Neural progenitor cell (in vitro differentiated cells): Measurements from ENCODE around the gene DPAGT1. TPM values are rescaled to one million over a fixed set of nuclear protein-coding genes. Genes with fewer than 3 reads are reported as not detected.

Experiments used
- DNase-seq: peaks from one replicate; pipeline ENCODE4 v3.0.0-alpha.2; 2016; ENCODE audit warnings: low spot score
- H2AFZ ChIP-seq: fragments of 200-600 bp; sonication (generic); replicated peaks from 2 replicates; pipeline ENCODE4 v1.6.1; 2016; ENCODE audit warnings: antibody characterized with exemption
- H3F3A ChIP-seq: fragments of 200-600 bp; sonication (generic); 2 replicates; pipeline ENCODE4 v1.6.1; 2016; ENCODE audit warnings: antibody characterized with exemption, low read depth
- H3K27ac ChIP-seq: fragments of 200-600 bp; sonication (generic); 2 replicates; pipeline ENCODE4 v1.5.1; 2016; ENCODE audit warnings: mild to moderate bottlenecking
- H3K27me3 ChIP-seq: fragments of 200-600 bp; sonication (generic); 2 replicates; pipeline ENCODE4 v1.6.1; 2016; ENCODE audit warnings: mild to moderate bottlenecking, moderate library complexity
- H3K36me3 ChIP-seq: fragments of 200-600 bp; sonication (generic); 2 replicates; pipeline ENCODE4 v1.5.1; 2016
- H3K4me1 ChIP-seq: fragments of 200-600 bp; sonication (generic); 2 replicates; pipeline ENCODE4 v1.6.1; 2016; ENCODE audit warnings: mixed run types
- H3K4me2 ChIP-seq: fragments of 200-600 bp; sonication (generic); 2 replicates; pipeline ENCODE4 v1.6.1; 2016
- H3K4me3 ChIP-seq: fragments of 200-600 bp; sonication (generic); 2 replicates; pipeline ENCODE4 v1.5.1; 2016
- H3K79me2 ChIP-seq: fragments of 200-600 bp; sonication (generic); 2 replicates; pipeline ENCODE4 v1.6.1; 2016; ENCODE audit warnings: low read depth
- H3K9ac ChIP-seq: fragments of 200-600 bp; sonication (generic); 2 replicates; pipeline ENCODE4 v1.6.1; 2016
- H3K9me3 ChIP-seq: fragments of 200-600 bp; sonication (generic); 2 replicates; pipeline ENCODE4 v1.5.1; 2016; ENCODE audit warnings: low read depth
- H4K20me1 ChIP-seq: fragments of 200-600 bp; sonication (generic); 2 replicates; pipeline ENCODE4 v1.6.1; 2016; ENCODE audit warnings: low read depth
- H3K27ac Mint-ChIP-seq: 3 replicates; pipeline ENCODE4 v1.8.0; 2021; ENCODE audit warnings: mixed read lengths
- H3K27me3 Mint-ChIP-seq: 2 replicates; pipeline ENCODE4 v1.8.0; 2022; ENCODE audit warnings: low read depth, mild to moderate bottlenecking, inconsistent platforms, moderate library complexity, mixed read lengths; ENCODE audit not compliant: insufficient read depth
- H3K36me3 Mint-ChIP-seq: 3 replicates; pipeline ENCODE4 v1.8.0; 2021; ENCODE audit warnings: mixed read lengths
- H3K4me1 Mint-ChIP-seq: 3 replicates; pipeline ENCODE4 v1.8.0; 2021; ENCODE audit warnings: mixed read lengths
- H3K4me3 Mint-ChIP-seq: 3 replicates; pipeline ENCODE4 v1.8.0; 2021; ENCODE audit warnings: mild to moderate bottlenecking, moderate library complexity, mixed read lengths
- H3K9me3 Mint-ChIP-seq: 3 replicates; pipeline ENCODE4 v1.8.0; 2020; ENCODE audit warnings: mixed read lengths
- CTCF ChIP-seq: fragments of 200-600 bp; sonication (generic); IDR thresholded peaks from 2 replicates; pipeline ENCODE4 v1.5.1; 2017; ENCODE audit warnings: antibody characterized with exemption, mild to moderate bottlenecking
- EZH2 ChIP-seq: fragments of 200-600 bp; sonication (generic); IDR thresholded peaks from 2 replicates; pipeline ENCODE4 v1.6.1; 2017; ENCODE audit warnings: antibody characterized with exemption, mild to moderate bottlenecking, moderate library complexity
- EZH2phosphoT487 ChIP-seq: fragments of 200-600 bp; sonication (generic); IDR thresholded peaks from 2 replicates; pipeline ENCODE4 v1.6.1; 2017; ENCODE audit warnings: antibody characterized with exemption
- total RNA-seq: library from RNA; depleted of rRNA; stranded (reverse); fragments of >200 nt; gene quantifications from 2 replicates; pipeline ENCODE4 v1.2.3, GENCODE V29; 2015; ENCODE audit warnings: low replicate concordance

The DPAGT1 gene
- total RNA-seq, 1 donor from 2014 or later = 13.4 TPM

GRCh38 chr11:119054418-119054817, 47.2 kb downstream of the DPAGT1 start:
- no peaks in the 10 kb centered on the region for H3K27me3 ChIP-seq
- Mint-ChIP-seq H3K4me3 (peak overlapping the region; percentile 72), H3K27me3 (peaks cover 6% of the 10 kb centered on the region), H3K9me3 (no peaks in the 10 kb centered on the region), H3K36me3 (peaks cover 36% of the 10 kb centered on the region), H3K4me1 (peaks cover 18% of the 10 kb centered on the region), H3K27ac (no peak overlapping the region)
- H3K79me2 ChIP-seq = peaks cover 42% of the 10 kb centered on the region
- H3K9ac ChIP-seq = no peak overlapping the region
- H3K36me3 ChIP-seq = no peaks in the 10 kb centered on the region
- no peak overlapping the region for H3K4me3 ChIP-seq
- peaks cover 6% of the 10 kb centered on the region for H3K4me1 ChIP-seq
- H3K4me2 ChIP-seq = no peak overlapping the region
- DNase-seq = no peak
- no peak overlapping the region for H3K27ac ChIP-seq
- no peaks in the 10 kb centered on the region for H3K9me3 ChIP-seq
- peaks cover 16% of the 10 kb centered on the region for H3F3A ChIP-seq
- no peak overlapping the region for H2AFZ ChIP-seq
- H4K20me1 ChIP-seq = peaks cover 12% of the 10 kb centered on the region
- no peak for TF ChIP-seq CTCF
- no peak for TF ChIP-seq EZH2
- no peak for TF ChIP-seq EZH2phosphoT487

- H3K79me2 ChIP-seq = peaks cover 35% of the 10 kb centered on the region
- Mint-ChIP-seq H3K27me3 (peaks cover 4% of the 10 kb centered on the region), H3K9me3 (no peaks in the 10 kb centered on the region), H3K36me3 (peaks cover 45% of the 10 kb centered on the region), H3K4me1 (peaks cover 8% of the 10 kb centered on the region), H3K4me3 (peak overlapping the region; percentile 43), H3K27ac (no peak overlapping the region)
- no peak for TF ChIP-seq CTCF
- no peak for TF ChIP-seq EZH2
- TF ChIP-seq EZH2phosphoT487 = no peak
- peaks cover 12% of the 10 kb centered on the region for H4K20me1 ChIP-seq
- H3K9me3 ChIP-seq = no peaks in the 10 kb centered on the region
- no peak for DNase-seq
- H3K36me3 ChIP-seq = no peaks in the 10 kb centered on the region
- H2AFZ ChIP-seq = no peak overlapping the region
- no peak overlapping the region for H3K4me3 ChIP-seq
- H3K4me2 ChIP-seq = no peak overlapping the region
- H3K4me1 ChIP-seq = no peaks in the 10 kb centered on the region
- H3K9ac ChIP-seq = no peak overlapping the region
- peaks cover 5% of the 10 kb centered on the region for H3F3A ChIP-seq
- H3K27ac ChIP-seq = no peak overlapping the region
- no peaks in the 10 kb centered on the region for H3K27me3 ChIP-seq
These were observed 49.4 kb downstream of the DPAGT1 start for GRCh38 chr11:119052163-119052814.

DNA sequence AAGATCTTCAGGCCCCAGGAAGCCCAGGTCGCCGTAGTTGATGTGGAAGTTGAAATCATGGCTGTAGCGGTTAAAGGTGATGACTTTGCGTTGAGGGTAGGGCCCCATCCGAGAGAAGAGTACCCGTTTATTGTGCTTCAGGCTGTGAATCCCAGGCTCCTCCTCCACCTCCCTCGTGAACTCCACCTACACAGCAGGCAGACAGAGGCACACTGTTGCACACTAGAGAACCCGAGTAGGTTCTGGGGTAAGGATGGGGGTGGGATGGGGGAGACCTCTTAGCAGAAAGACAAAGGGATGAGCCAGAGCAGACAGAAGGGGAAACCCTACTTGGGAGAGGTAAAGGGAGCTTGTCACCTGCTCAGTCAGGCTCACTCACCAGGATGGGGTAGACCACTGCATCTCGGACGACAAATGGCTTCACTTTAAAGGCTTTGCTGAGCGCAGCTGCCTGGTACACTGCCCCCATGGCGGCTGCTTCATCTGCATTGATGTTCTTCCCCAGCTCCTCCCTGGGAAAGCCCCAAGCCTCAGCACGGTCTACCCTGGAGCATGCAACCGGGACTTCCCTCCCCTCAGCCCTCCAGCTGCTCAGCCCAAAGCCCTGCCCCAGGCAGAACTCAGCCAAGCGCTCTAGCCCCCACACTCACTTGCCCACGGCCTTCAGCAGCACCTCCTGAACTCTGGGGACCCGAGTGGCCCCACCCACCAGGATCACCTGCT, 50.1 kb downstream of the DPAGT1 start:
- Histone ChIP-seq H3K9ac (no peak overlapping the region), H3K79me2 (peaks cover 31% of the 10 kb centered on the region), H3K4me1 (no peaks in the 10 kb centered on the region), H3K4me2 (no peak overlapping the region), H3K36me3 (no peaks in the 10 kb centered on the region), H3K27ac (no peak overlapping the region), H2AFZ (no peak overlapping the region), H3K4me3 (no peak overlapping the region), H3K27me3 (no peaks in the 10 kb centered on the region), H4K20me1 (peaks cover 12% of the 10 kb centered on the region), H3K9me3 (no peaks in the 10 kb centered on the region), H3F3A (peaks cover 4% of the 10 kb centered on the region)
- no peak overlapping the region for H3K27ac Mint-ChIP-seq
- DNase-seq = no peak
- H3K9me3 Mint-ChIP-seq = no peaks in the 10 kb centered on the region
- TF ChIP-seq EZH2 = no peak
- no peak for TF ChIP-seq CTCF
- TF ChIP-seq EZH2phosphoT487 = no peak
- H3K4me3 Mint-ChIP-seq = peak overlapping the region; percentile 43
- peaks cover 8% of the 10 kb centered on the region for H3K4me1 Mint-ChIP-seq
- H3K36me3 Mint-ChIP-seq = peaks cover 48% of the 10 kb centered on the region
- H3K27me3 Mint-ChIP-seq = peaks cover 6% of the 10 kb centered on the region
